CD4-positive, alpha-beta T cell treated with Interleukin-10 for 1 hour (primary cell): ENCODE data around the gene MDC1.
"Not testable (repeated sequence)": the region's sequence is repeated elsewhere in the genome, so short reads cannot be mapped to it uniquely, and the experiment has no call there.

Source experiments
- DNase-seq: peaks from one replicate; pipeline ENCODE4 v3.0.0-alpha.2; 2020

MDC1 gene

GRCh38 chr6:30723843-30724741 is 7.0 kb upstream of the MDC1 start:
- DNase-seq: not testable (repeated sequence)

GRCh38 chr6:30723159-30723842 is 6.2 kb upstream of the MDC1 start:
- not testable (repeated sequence) for DNase-seq

GRCh38 chr6:30722280-30723112 is 5.4 kb upstream of the MDC1 start:
- peak; percentile 88 for DNase-seq

GRCh38 chr6:30722025-30722279 is 4.9 kb upstream of the MDC1 start:
- DNase-seq: not testable (repeated sequence)

GRCh38 chr6:30721198-30722024 is 4.3 kb upstream of the MDC1 start:
- DNase-seq: peak; percentile 96

GRCh38 chr6:30720738-30721197 is 3.7 kb upstream of the MDC1 start:
- peak; percentile 57 for DNase-seq

GRCh38 chr6:30719791-30720737 is 3.0 kb upstream of the MDC1 start, which contains the start of gene TUBB:
TUBB (plus strand) TSS chr6:30720352; CDS start chr6:30720507, 155 bp downstream.
- DNase-seq: peak; percentile 96

- no peak for DNase-seq
These were observed 2.3 kb upstream of the MDC1 start for GRCh38 chr6:30719356-30719755.

- DNase-seq: not testable (repeated sequence)
These were observed 1.0 kb upstream of the MDC1 start for GRCh38 chr6:30717845-30718720.

- DNase-seq: no peak
These were observed 277 bp downstream of the MDC1 start for GRCh38 chr6:30716879-30717128.

- no peak for DNase-seq
These were observed 2.8 kb downstream of the MDC1 start for GRCh38 chr6:30714263-30714662.

- DNase-seq: no peak
These were observed 4.6 kb downstream of the MDC1 start for GRCh38 chr6:30712441-30712945.

- DNase-seq: no peak
These were observed 5.2 kb downstream of the MDC1 start for GRCh38 chr6:30711758-30712380.

GRCh38 chr6:30709101-30709868 is 7.8 kb downstream of the MDC1 start:
- DNase-seq: no peak

- DNase-seq: no peak
These were observed 9.7 kb downstream of the MDC1 start for GRCh38 chr6:30707281-30707850.

- DNase-seq: no peak
These were observed 11.5 kb downstream of the MDC1 start for GRCh38 chr6:30705620-30706019.

- no peak for DNase-seq
These were observed 13.3 kb downstream of the MDC1 start for GRCh38 chr6:30703821-30704220.

GRCh38 chr6:30703011-30703410 is 14.1 kb downstream of the MDC1 start:
- DNase-seq: no peak

GRCh38 chr6:30700340-30700739 is 16.7 kb downstream of the MDC1 start:
- no peak for DNase-seq
